OCI-LY1 (cell line): ENCODE measurements around the gene FMN2.

ENCODE experiments used
- H2AFZ ChIP-seq: fragments of 200-600 bp; sonication (generic), shearing (Covaris generic); 2 replicates; pipeline ENCODE4 v1.6.0; 2014; ENCODE audit warnings: antibody characterized with exemption, mild to moderate bottlenecking, low read length
- H3F3A ChIP-seq: fragments of 200-600 bp; sonication (generic), shearing (Covaris generic); 2 replicates; pipeline ENCODE4 v1.6.0; 2014; ENCODE audit warnings: mild to moderate bottlenecking, antibody characterized with exemption, low read length, moderate library complexity; ENCODE audit not compliant: insufficient read depth
- H3K27ac ChIP-seq: fragments of 200-600 bp; sonication (generic); 2 replicates; pipeline ENCODE4 v1.5.1; 2014; ENCODE audit warnings: low read length, mixed run types, mild to moderate bottlenecking, low read depth; ENCODE audit not compliant: poor library complexity, severe bottlenecking
- H3K27me3 ChIP-seq: fragments of 200-600 bp; sonication (generic); 2 replicates; pipeline ENCODE4 v1.6.0; 2014; ENCODE audit warnings: antibody characterized with exemption, mild to moderate bottlenecking, low read length, moderate library complexity; ENCODE audit not compliant: insufficient read depth
- H3K36me3 ChIP-seq: fragments of 200-600 bp; sonication (generic); 2 replicates; pipeline ENCODE4 v1.6.1; 2014; ENCODE audit warnings: mild to moderate bottlenecking, antibody characterized with exemption, low read length, moderate library complexity, mixed read lengths; ENCODE audit not compliant: insufficient read depth
- H3K4me1 ChIP-seq: fragments of 200-600 bp; sonication (generic); 2 replicates; pipeline ENCODE4 v1.5.1; 2014; ENCODE audit warnings: mild to moderate bottlenecking, low read length, moderate library complexity; ENCODE audit not compliant: insufficient read depth, severe bottlenecking
- H3K4me2 ChIP-seq: fragments of 200-600 bp; sonication (generic), shearing (Covaris generic); 2 replicates; pipeline ENCODE4 v1.6.1; 2014; ENCODE audit warnings: low read length
- H3K4me3 ChIP-seq: fragments of 200-600 bp; sonication (generic); 2 replicates; pipeline ENCODE4 v1.5.1; 2014; ENCODE audit warnings: low read length, low read depth, mild to moderate bottlenecking, mixed read lengths; ENCODE audit not compliant: poor library complexity, severe bottlenecking
- H3K79me2 ChIP-seq: fragments of 200-600 bp; shearing (Covaris generic); 2 replicates; pipeline ENCODE4 v1.6.1; 2016; ENCODE audit warnings: mixed run types, low read length, mixed read lengths; ENCODE audit not compliant: insufficient read depth
- H3K9ac ChIP-seq: fragments of 200-600 bp; sonication (generic), shearing (Covaris generic); 2 replicates; pipeline ENCODE4 v1.6.1; 2014; ENCODE audit warnings: mild to moderate bottlenecking, low read length, mixed read lengths
- H3K9me2 ChIP-seq: fragments of 200-600 bp; sonication (generic), shearing (Covaris generic); 2 replicates; pipeline ENCODE4 v1.6.1; 2014; ENCODE audit warnings: low read depth, mild to moderate bottlenecking, low read length, mixed read lengths
- H3K9me3 ChIP-seq: fragments of 200-600 bp; shearing (Covaris generic); 2 replicates; pipeline ENCODE4 v1.6.1; 2014; ENCODE audit warnings: low read length, mixed read lengths
- H4K20me1 ChIP-seq: fragments of 200-600 bp; sonication (generic), shearing (Covaris generic); 2 replicates; pipeline ENCODE4 v1.6.0; 2016; ENCODE audit warnings: mild to moderate bottlenecking, low read length; ENCODE audit not compliant: insufficient read depth
- CTCF ChIP-seq: fragments of 200-600 bp; sonication (generic), shearing (Covaris generic); IDR thresholded peaks from 2 replicates; pipeline ENCODE4 v1.5.1; 2017; ENCODE audit warnings: mild to moderate bottlenecking, antibody characterized with exemption, low read length, moderate library complexity, mixed read lengths
- EZH2 ChIP-seq: fragments of 200-600 bp; sonication (generic), shearing (Covaris generic); IDR thresholded peaks from 2 replicates; pipeline ENCODE4 v1.8.0; 2017; ENCODE audit warnings: borderline replicate concordance, mixed run types, mild to moderate bottlenecking, antibody characterized with exemption, low read length, moderate library complexity, mixed read lengths

The FMN2 gene

GRCh38 chr1:240278082-240278481 is 186.4 kb downstream of the FMN2 start:
- TF ChIP-seq CTCF (no peak), EZH2 (no peak)
- no peak overlapping the region for H3K4me2 ChIP-seq
- H3F3A ChIP-seq: no peaks in the 10 kb centered on the region
- H3K4me3 ChIP-seq: no peak overlapping the region
- no peak overlapping the region for H3K27ac ChIP-seq
- no peaks in the 10 kb centered on the region for H3K9me2 ChIP-seq
- no peaks in the 10 kb centered on the region for H3K4me1 ChIP-seq
- no peaks in the 10 kb centered on the region for H3K27me3 ChIP-seq
- H3K79me2 ChIP-seq: no peaks in the 10 kb centered on the region
- no peaks in the 10 kb centered on the region for H3K9me3 ChIP-seq
- no peak overlapping the region for H2AFZ ChIP-seq
- H4K20me1 ChIP-seq: no peaks in the 10 kb centered on the region
- H3K9ac ChIP-seq: no peak overlapping the region
- no peaks in the 10 kb centered on the region for H3K36me3 ChIP-seq

- Histone ChIP-seq H3K27me3 (no peaks in the 10 kb centered on the region), H3K79me2 (no peaks in the 10 kb centered on the region), H2AFZ (no peak overlapping the region), H3K9me3 (no peaks in the 10 kb centered on the region), H3K4me3 (no peak overlapping the region), H3K36me3 (no peaks in the 10 kb centered on the region), H3K4me1 (no peaks in the 10 kb centered on the region), H3K9ac (no peak overlapping the region), H4K20me1 (no peaks in the 10 kb centered on the region), H3K27ac (no peak overlapping the region), H3K4me2 (no peak overlapping the region), H3F3A (no peaks in the 10 kb centered on the region), H3K9me2 (no peaks in the 10 kb centered on the region)
- TF ChIP-seq CTCF (no peak), EZH2 (no peak)
Observed at GRCh38 chr1:240280560-240281322, 189.1 kb downstream of the FMN2 start.

GRCh38 chr1:240282061-240282830 is 190.6 kb downstream of the FMN2 start:
- no peak overlapping the region for H3K4me3 ChIP-seq
- no peaks in the 10 kb centered on the region for H3F3A ChIP-seq
- H3K27ac ChIP-seq: no peak overlapping the region

More at GRCh38 chr1:240282061-240282830, 190.6 kb downstream of the FMN2 start:
- Histone ChIP-seq H3K79me2 (no peaks in the 10 kb centered on the region), H3K9ac (no peak overlapping the region), H3K36me3 (no peaks in the 10 kb centered on the region), H3K4me1 (no peaks in the 10 kb centered on the region), H4K20me1 (no peaks in the 10 kb centered on the region), H3K9me2 (no peaks in the 10 kb centered on the region), H3K4me2 (no peak overlapping the region), H3K27me3 (no peaks in the 10 kb centered on the region), H3K9me3 (no peaks in the 10 kb centered on the region), H2AFZ (no peak overlapping the region)
- no peak for TF ChIP-seq CTCF
- no peak for TF ChIP-seq EZH2
